Measurements from ENCODE around the gene TMEM190. TPM values are rescaled to one million over a fixed set of nuclear protein-coding genes. Genes with fewer than 3 reads are reported as not detected.

TMEM190 gene
- total and polyA plus RNA-seq, 2 donors (not counting 3 experiments of a cell fraction or from before 2014, with no cell fraction given): not detected

GRCh38 chr19:55346725-55347441 is 29.7 kb upstream of the TMEM190 start:
- no peak overlapping the region for H3K27ac ChIP-seq (ENCODE audit: insufficient read depth, low read depth, low read length)
- intact Hi-C loops (cut with micrococcal nuclease): no loop called here
- H3K27me3 ChIP-seq (ENCODE audit: control insufficient read depth in 2 of 2, insufficient read depth in 2 of 2, low read length in 2 of 2): peaks cover 0 to 2% of the 10 kb centered on the region in 2 experiments
- H2AFZ ChIP-seq (ENCODE audit: low read depth, low read length): no peak overlapping the region
- ChIA-PET POLR2A (no interaction called here), CTCF (no interaction called here)
- H4K20me1 ChIP-seq (replicated peaks; ENCODE audit: control insufficient read depth, extremely low read depth, insufficient read depth, low read length): no peaks in the 10 kb centered on the region
- dilution Hi-C loops (cut with MboI; ENCODE audit: extremely low pct_ligation_motif_present, low sequenced_read_pairs): no loop called here
- H3K4me2 ChIP-seq (ENCODE audit: insufficient read depth, low read length): no peak overlapping the region
- DNase-seq (ENCODE audit: low read depth, low spot score) (no peak), FAIRE-seq (no peak)
- peaks cover 0 to 7% of the 10 kb centered on the region in 2 experiments for H3K36me3 ChIP-seq (ENCODE audit: control insufficient read depth in 2 of 2, extremely low read depth in 1 of 2, insufficient read depth in 2 of 2, low read length in 2 of 2)
- H3K4me3 ChIP-seq (replicated peaks in 1 of 3; ENCODE audit: insufficient read depth in 1 of 3, low read depth in 1 of 3, low read length in 3 of 3): no peak overlapping the region
- BruUV-seq (replicated peaks): no TSS peak
- no peaks in the 10 kb centered on the region for H3K9me3 ChIP-seq (replicated peaks; ENCODE audit: control insufficient read depth, insufficient read depth, low read length)
- TF ChIP-seq GATA2 (IDR thresholded peaks at IDR 0.05; ENCODE audit: insufficient read depth, insufficient read length, low read depth, low read length): no peak
- no peak for TF ChIP-seq CTCF (IDR thresholded peaks at IDR 0.05; ENCODE audit: extremely low read depth in 1 of 2, insufficient read depth in 1 of 2, low read depth in 1 of 2, low read length in 2 of 2)
- TF ChIP-seq POLR2A (IDR thresholded peaks at IDR 0.05; ENCODE audit: low read depth, low read length): no peak
- no peaks in the 10 kb centered on the region for H3K9me1 ChIP-seq (replicated peaks; ENCODE audit: control insufficient read depth, extremely low read depth, insufficient read depth, low read length)
- H3K4me1 ChIP-seq (ENCODE audit: control insufficient read depth, extremely low read depth, insufficient read depth, low read length): no peaks in the 10 kb centered on the region
- H3K79me2 ChIP-seq (ENCODE audit: control insufficient read depth, insufficient read depth, low read length): no peaks in the 10 kb centered on the region
- H3K9ac ChIP-seq (replicated peaks; ENCODE audit: extremely low read depth, insufficient read depth, low read length): no peak overlapping the region

- FAIRE-seq (no peak), DNase-seq (ENCODE audit: low read depth, low spot score) (no peak)
- H3K27me3 ChIP-seq (ENCODE audit: control insufficient read depth in 2 of 2, insufficient read depth in 2 of 2, low read length in 2 of 2): peaks cover 4 to 7% of the 10 kb centered on the region in 2 experiments
- H3K4me2 ChIP-seq (ENCODE audit: insufficient read depth, low read length): no peak overlapping the region
- no peaks in the 10 kb centered on the region for H3K79me2 ChIP-seq (ENCODE audit: control insufficient read depth, insufficient read depth, low read length)
- H3K27ac ChIP-seq (ENCODE audit: insufficient read depth, low read depth, low read length): no peak overlapping the region
- no peaks in the 10 kb centered on the region for H3K9me1 ChIP-seq (replicated peaks; ENCODE audit: control insufficient read depth, extremely low read depth, insufficient read depth, low read length)
- intact Hi-C loops (cut with micrococcal nuclease): no loop called here
- no peaks in the 10 kb centered on the region for H4K20me1 ChIP-seq (replicated peaks; ENCODE audit: control insufficient read depth, extremely low read depth, insufficient read depth, low read length)
- no peak overlapping the region for H3K9ac ChIP-seq (replicated peaks; ENCODE audit: extremely low read depth, insufficient read depth, low read length)
- H2AFZ ChIP-seq (ENCODE audit: low read depth, low read length): no peak overlapping the region
- ChIA-PET CTCF (no interaction called here), POLR2A (no interaction called here)
- peaks cover 0 to 7% of the 10 kb centered on the region in 2 experiments for H3K36me3 ChIP-seq (ENCODE audit: control insufficient read depth in 2 of 2, extremely low read depth in 1 of 2, insufficient read depth in 2 of 2, low read length in 2 of 2)
- no peak for TF ChIP-seq POLR2A (IDR thresholded peaks at IDR 0.05; ENCODE audit: low read depth, low read length)
- TF ChIP-seq MAX (IDR thresholded peaks at IDR 0.05; ENCODE audit: insufficient read depth, insufficient read length): no peak
- no peak for TF ChIP-seq CTCF (IDR thresholded peaks at IDR 0.05; ENCODE audit: extremely low read depth in 1 of 2, insufficient read depth in 1 of 2, low read depth in 1 of 2, low read length in 2 of 2)
- TF ChIP-seq JUN (IDR thresholded peaks at IDR 0.05; ENCODE audit: borderline replicate concordance, insufficient read depth, insufficient read length, low read depth): no peak
- TF ChIP-seq POLR2AphosphoS5 (IDR thresholded peaks at IDR 0.05; ENCODE audit: insufficient read depth, low read depth, low read length): no peak
- TF ChIP-seq FOS (IDR thresholded peaks at IDR 0.05; ENCODE audit: borderline replicate concordance, insufficient read depth, low read length): no peak
- TF ChIP-seq EZH2 (IDR thresholded peaks at IDR 0.05; ENCODE audit: borderline replicate concordance, low read depth, low read length, severe bottlenecking): no peak
- TF ChIP-seq MYC (IDR thresholded peaks at IDR 0.05; ENCODE audit: low read depth, low read length): no peak
- TF ChIP-seq GATA2 (IDR thresholded peaks at IDR 0.05; ENCODE audit: insufficient read depth, insufficient read length, low read depth, low read length): no peak
- no peak overlapping the region for H3K4me3 ChIP-seq (replicated peaks in 1 of 3; ENCODE audit: insufficient read depth in 1 of 3, low read depth in 1 of 3, low read length in 3 of 3)
- dilution Hi-C loops (cut with MboI; ENCODE audit: extremely low pct_ligation_motif_present, low sequenced_read_pairs): no loop called here
- no peaks in the 10 kb centered on the region for H3K4me1 ChIP-seq (ENCODE audit: control insufficient read depth, extremely low read depth, insufficient read depth, low read length)
- no TSS peak for BruUV-seq (replicated peaks)
- H3K9me3 ChIP-seq (replicated peaks; ENCODE audit: control insufficient read depth, insufficient read depth, low read length): no peaks in the 10 kb centered on the region
These were observed 29.1 kb upstream of the TMEM190 start for GRCh38 chr19:55347442-55348009.

All from endothelial cell of umbilical vein (primary cell).